ENCODE data around the gene ADH5.
"Not testable (repeated sequence)": the region's sequence is repeated elsewhere in the genome, so short reads cannot be mapped to it uniquely, and the experiment has no call there.

The ADH5 gene

DNA sequence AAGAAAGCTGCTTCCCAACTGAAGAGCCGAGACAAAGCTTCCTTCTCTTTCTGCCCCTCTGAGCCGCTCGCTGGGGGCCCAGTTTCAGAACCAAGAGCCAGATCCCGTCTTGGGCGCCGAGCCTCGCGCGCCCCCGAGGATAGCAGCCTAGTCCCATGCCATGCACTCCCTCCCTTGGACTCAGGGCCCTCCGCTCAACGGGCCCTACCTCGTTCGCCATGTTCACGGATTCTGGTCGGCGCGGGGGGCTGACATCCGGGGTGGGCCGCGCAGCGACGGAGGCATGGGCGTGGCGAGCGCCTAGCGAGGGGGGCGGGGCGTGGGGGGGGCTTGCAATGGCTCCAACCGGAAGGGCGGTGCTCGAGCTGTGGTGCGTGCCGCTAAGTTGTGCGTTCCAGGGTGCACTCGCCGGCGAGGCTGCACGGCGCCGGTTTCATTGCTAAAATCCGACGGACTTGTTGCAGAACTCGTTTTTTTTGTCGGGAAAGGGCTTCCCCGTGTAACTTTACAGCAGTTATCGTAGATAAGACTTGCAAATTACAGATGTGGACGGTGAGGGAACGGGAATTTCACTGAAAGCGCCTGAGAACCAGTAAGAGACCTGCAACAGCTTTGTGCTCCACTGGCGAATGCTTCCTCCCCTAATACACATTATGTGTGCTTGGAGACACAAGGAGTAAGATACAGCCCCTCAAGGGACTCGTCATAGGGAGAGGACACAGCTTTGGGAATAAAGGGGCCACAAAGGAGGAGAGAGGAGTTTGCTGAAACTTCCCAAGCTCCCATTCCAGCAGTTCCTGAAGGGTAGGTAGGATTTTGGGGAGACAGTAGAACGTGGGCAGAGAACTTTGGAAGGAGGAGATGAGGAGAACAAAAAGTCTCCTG is at the start of gene ADH5:
Gene ADH5, minus strand, starts transcription at position 308 of the 885 bp plus-strand sequence. Its CDS starts 88 bp downstream, at position 220.
- peak; percentile 90 for DNase-seq

DNA sequence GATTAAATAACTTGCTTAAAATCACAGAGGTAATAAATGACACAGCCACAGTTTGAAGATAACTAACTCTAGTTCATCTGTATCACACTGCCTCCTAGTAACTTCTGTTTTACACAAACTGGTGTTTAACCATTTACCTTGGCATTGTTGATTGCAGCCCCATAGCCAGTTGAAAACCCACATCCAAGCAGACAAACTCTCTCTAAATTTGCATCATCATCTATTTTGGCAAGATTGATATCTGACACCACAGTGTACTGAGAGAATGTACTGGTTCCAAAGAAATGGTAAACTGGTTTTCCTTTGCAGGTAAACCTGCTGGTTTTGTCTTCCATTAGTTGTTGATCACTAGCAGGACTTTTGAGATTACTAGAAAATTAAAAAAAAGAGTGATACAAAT is 47.7 kb upstream of the ADH5 start:
- no peak for DNase-seq

DNA sequence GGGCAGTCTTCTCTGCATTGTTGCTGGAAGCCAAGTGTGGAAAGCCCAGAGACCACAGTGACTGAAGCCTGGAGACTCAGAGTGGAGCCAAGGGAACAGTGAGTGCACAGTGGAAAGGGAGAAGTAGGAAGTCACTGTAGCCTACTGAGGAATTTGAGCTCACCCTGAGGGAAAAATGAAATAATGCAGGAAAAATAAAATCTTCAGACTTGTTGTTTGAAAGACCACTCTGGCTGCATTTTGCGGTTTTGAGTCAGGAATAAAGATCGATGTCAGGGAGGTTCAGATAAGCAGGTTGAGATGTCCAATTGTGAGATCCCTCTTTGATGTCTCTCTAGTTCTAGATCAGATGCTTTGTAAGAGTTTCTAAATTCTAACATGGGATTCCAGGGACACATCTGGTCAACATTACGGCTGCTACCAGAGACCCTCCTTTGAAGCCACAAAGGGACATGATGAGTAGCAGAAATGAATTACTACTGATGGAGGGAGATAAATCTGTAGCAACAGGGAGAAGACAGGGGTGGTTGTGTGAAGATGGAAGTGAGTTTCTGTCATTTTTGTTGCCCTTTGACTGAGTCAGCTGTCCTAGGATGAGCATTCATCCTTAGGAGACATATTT is 47.1 kb upstream of the ADH5 start:
- no peak for DNase-seq

DNA sequence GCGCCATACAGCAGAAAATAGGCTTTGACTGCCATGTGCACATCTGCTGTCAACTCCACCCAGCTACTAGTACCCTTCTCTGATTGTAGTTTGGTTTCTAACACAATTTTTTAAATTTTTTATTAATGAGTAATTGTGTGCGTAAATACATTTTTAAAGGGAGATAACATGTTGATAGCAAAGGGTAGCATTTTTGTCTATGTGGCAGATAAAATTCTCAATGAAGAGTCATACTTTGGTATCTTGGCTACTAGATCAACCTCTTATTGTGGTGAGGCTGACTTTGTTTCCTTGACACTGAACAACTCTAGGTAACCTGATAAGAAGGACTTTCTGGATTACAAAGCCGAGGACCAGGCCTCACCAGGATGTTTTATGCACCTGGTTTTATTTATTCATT is 46.0 kb upstream of the ADH5 start:
- DNase-seq: no peak

DNA sequence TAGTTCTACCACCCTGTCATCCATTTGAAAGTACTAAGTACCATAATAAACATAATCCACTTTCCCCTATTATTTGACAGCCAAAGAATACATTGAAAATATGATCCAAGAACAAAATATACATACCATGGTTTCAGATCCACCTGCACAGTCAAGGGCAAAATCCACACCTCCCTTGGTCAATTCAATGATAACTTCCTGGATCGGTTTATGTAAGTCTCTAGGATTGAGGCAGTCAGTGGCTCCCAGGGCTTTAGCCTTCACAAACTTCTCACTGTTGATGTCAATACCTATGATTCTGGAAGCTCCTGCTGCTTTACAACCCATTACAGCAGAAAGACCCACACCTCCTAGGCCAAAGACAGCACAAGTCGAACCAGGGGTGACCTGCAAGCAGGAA is 42.8 kb upstream of the ADH5 start:
- DNase-seq: no peak

DNA sequence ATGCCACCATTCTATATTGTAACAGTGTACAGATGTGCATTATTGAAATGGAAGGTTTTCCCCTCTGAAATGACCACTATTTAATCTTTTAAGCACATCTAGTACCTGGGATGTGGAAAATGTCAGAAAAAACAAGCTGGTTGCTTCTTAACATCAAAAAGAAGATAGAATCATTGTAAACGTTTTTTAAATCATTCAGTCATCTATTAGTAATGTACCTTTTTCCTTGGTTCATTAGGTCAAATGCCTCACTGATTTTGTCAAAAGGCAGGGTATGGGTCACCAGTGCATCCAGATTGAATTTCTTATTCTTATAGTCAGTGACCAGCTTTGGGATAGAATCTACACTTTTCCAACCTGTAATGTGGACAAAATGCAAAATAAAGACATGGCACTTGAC is 37.8 kb upstream of the ADH5 start:
- no peak for DNase-seq

DNA sequence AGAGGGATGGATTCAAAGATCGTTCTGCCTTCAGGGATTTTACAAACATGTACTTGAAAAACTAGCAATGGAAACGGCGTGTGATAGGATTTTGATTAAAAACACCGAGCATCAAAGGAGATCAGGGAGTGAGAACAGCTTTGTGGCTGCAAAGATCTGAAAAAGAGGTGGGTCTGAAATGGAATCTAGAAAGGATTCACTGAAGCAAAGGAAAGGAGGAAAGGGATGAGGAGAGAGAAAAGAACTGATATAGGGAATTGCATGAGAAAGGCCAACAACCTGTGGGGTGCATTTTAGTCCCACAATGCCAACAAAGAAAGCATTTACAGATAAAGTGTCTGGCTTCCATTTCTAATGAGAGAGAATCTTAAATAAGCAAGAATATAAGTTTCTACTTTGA is 32.4 kb upstream of the ADH5 start:
- no peak for DNase-seq

DNA sequence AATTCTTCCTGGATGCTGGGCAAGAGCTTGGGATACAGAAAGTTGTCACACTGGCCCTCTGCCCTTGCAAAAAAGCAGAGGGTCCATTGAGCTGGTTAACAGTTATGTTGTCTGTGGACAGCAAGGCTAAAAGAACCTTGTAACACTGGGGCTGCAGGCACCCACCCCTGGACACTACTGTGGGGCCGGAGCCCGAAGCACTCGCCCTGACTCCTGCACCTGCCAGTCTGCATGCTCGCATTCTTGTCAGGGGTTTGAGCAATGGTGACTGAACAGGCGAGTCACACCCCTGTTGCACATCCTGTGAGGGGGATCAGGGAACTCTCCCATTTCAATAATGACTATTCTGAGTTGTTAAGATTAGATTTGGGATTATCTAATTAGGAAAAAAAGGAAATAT is 31.9 kb upstream of the ADH5 start:
- no peak for DNase-seq

DNA sequence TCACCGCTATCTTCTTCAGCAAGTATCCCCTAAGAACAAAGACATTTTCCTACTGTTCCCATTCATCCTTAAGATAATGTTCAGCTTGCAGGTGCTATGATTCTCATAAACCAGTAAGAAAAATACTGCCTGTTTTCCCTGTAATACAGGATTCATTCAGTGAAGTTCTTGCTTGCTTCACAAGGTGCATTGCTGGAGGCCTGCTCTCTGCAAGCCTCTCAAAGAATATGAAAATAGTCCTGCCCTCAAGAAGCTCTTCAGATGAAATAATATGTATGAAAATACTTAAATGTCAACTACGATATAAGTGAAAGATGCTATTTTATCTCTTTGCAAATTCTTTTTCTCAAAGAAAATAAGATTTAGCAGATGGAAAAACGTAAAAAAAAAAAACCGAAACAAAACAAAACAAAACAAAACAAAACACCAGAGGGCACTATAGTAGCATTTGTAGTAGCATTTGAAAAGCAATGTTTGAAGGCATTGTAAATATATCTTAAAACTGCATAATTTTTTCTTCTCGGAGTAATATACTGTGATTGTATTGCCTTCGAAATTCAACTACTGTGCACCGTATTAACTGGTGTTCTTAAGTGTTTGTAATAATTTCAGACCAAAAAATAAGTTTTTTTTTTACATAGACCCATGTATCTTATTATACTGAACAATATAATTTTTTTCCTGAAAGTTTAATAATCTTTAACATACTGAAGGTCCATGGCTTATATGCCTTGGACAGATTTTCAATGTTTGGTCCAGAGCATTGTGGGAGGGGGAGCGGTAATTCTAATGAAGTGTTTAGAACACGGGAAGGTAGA is 29.5 kb upstream of the ADH5 start:
- DNase-seq: no peak

DNA sequence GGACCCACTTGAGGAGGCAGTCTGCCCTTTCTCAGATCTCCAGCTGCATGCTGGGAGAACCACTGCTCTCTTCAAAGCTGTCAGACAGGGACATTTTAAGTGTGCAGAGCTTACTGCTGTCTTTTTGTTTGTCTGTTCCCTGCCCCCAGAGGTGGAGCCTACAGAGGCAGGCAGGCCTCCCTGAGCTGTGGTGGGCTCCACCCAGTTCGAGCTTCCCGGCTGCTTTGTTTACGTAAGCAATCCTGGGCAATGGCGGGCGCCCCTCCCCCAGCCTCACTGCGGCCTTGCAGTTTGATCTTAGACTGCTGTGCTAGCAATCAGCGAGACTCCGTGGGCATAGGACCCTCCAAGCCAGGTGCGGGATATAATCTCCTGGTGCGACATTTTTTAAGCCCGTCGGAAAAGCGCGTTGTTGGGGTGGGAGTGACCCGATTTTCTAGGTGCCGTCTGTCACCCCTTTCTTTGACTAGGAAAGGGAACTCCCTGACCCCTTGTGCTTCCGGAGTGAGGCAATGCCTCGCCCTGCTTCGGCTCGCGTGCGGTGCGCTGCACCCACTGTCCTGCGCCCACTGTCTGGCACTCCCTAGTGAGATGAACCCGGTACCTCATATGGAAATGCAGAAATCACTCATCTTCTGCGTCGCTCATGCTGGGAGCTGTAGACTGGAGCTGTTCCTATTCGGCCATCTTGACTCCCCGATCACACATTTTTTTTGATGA is 28.7 kb upstream of the ADH5 start:
- DNase-seq: not testable (repeated sequence)

DNA sequence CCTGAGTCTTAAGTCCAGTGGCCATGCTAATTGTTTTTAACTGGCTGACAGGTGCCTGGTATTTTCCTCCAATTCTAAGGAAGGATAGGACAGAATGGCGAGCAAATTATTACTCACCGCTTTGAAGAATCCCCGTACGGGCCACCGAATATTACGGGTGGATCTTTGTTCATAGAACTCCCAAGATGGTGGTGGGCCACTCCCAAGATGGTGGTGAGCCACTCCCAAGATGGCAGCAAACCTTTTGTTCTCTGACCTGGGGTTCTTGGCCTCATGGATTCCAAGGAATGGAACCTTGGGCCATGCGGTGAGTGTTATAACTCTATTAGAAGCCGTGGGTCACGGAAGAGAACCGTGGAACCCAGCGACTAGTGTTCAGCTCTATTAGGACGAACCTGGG is 20.7 kb upstream of the ADH5 start:
- not testable (repeated sequence) for DNase-seq

DNA sequence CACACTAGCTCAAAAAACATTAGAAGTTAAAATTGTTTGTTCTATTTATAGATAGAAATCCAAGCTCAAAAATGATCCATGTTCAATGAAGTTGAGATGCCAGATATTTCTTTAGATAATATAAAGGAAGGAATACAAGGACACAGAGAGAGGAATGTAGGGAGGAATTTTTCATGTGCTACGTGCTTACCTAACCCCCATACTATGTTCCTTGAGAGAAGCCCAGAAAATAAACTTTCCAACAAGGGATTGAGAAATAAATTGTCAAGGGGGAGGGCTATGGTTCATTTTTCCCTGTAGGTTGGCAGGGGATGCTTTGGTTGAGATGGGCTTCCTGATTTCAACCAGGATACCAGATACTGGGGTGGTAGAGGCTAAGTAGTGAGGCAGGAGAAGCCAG is 15.6 kb upstream of the ADH5 start:
- no peak for DNase-seq

DNA sequence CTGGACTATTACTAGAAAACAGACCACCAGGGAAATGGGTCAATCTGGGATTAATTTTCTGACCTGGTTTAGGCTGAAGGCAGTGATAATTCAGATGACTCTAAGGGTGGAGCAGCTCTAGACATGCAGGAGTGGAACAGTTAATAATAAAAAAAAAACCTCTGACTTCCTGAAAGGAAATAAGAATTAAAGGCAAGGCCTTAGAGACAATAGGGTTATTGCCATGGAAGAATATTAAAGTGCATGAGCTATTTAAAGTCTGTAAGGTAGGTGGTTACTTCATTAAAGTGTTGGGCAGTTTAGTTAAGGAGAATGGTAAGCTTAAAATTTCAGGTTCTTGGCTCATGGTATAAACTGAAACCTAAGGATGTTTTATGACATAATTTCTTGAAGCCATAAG is 14.6 kb upstream of the ADH5 start:
- no peak for DNase-seq

DNA sequence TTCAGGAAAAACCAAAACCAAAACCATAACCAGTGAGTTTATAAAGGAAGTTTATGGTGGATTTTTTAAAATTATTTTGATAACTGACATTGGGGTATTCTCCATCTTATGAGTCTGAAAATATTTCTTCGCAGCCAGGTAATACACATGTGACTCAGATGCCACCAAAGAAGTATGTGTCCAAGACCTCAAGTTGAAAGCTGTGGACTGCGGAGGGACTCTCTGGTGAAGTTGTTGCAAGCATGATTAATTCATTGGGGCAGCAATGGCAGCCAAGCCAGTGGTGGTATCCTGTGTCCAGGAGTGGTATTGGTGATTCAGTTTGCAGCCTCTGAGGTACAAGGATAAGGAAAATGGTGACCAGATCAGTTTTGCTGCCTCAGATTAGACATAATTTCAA is 14.0 kb upstream of the ADH5 start:
- no peak for DNase-seq

DNA sequence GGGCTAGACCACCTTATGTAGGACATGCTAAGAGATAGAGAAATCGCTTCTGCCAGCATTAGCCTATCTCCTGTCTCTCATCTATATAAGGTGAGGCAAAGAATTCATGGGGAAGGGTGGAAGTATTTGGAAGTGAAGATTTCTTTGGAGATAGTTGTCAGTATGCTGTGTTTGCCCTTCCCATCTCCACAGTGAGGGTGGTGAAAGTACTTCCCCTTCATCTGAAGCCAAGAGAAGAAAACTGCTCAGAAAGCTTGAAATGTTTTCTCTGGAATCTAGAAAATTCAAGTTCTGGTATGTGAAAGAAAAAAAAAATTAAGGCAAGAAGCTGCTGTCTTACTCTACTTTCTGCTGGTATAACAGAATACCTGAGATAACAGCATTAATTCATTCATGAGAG is 12.3 kb upstream of the ADH5 start:
- DNase-seq: no peak

DNA sequence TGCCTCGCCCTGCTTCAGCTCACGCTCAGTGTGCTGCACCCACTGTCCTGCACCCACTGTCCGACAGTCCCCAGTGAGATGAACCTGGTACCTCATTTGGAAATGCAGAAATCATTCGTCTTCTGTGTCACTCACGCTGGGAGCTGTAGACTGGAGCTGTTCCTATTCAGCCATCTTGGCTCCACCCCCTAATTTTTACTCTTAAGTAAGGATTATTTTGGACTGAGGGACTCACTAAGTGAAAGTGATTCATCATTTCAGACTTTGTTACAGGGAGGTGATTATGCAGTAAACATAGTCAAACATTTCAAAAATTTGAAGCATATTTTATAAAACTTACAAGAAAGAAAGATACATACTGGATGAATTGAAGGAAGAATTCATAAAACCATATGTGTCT is 11.2 kb upstream of the ADH5 start:
- DNase-seq: not testable (repeated sequence)

DNA sequence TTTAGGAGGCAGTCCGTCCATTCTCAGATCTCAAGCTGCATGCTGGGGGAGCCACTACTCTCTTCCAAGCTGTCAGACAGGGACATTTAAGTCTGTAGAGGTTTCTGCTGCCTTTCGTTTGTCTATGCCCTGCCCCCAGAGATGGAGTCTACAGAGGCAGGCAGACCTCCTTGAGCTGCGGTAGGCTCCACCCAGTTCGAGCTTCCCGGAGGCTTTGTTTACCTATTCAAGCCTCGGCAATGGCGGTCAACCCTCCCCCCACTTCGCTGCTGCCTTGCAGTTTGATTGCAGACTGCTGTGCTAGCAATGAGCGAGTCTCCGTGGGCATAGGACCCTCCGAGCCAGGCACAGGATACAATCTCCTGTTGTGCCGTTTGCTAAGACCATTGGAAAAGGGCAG is 10.7 kb upstream of the ADH5 start:
- DNase-seq: no peak

DNA sequence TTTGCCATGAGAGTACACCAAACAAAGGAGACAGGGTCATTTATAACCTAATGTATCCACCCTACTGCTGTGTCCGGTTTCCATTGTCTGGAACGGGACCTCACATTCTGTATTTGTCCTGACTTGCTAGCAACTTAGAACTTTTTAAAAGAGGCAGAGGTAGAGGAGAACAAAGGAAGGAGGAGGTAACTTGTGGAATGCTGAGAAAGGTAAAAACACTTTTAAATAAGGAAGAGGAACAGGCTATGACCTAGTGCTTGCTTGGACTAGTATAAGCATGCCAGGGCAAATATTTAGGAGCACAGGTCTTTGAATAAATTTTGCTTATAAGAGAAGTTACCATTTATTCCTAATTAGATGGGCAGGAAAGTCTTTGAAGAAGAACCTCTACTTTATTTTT is 3.3 kb upstream of the ADH5 start:
- DNase-seq: not testable (repeated sequence)

DNA sequence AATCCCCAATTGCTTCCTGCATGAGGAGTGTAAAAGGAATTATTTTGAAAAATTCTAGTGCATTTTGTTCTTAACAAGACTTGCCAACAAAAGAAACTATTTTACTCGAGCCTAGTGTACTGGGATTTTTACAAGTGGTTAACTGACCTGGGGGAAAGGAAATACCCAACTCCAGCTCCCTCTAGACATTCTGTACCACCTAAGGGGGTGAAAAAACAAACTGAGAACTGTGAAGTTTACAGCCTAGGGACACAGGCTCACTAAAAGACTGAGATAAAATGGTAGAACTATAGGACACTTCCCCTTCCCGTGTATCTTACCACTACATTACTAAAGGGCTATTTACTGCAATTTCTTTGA is 2.6 kb upstream of the ADH5 start:
- DNase-seq: no peak

DNA sequence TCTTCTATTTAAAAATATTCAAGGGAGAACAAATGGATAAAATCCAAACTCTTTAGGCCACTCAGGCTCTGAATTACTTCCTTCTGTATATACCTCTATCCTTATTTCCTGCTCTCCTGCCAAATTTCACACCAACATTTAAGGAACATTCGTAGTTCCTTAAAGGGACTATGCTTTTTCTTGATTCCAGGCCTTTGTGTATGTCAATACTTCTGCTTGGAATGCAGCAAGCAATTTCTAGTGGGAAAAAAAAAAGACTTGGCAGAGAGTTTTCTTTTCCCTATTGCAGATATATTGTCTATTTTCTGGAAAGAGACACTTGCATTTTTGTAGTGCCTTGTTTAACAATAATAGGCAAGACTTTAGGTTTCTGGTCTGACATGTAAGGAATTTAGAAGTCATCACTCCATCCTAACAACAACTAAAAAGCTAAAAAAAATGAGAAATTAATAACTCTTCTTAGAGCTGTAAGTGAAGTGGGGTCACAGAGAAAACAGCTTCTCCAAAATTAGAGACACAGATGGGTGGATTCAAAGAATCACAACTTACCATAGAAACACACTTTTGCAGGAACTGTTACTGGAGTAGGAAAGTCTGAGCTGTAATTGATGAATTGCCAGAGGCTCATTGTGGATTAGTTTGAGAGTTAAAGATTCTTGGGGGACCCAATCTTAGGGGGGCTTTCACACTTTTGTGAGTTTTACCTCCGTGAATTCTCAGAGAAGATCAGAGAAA is 2.1 kb upstream of the ADH5 start:
- DNase-seq: no peak

DNA sequence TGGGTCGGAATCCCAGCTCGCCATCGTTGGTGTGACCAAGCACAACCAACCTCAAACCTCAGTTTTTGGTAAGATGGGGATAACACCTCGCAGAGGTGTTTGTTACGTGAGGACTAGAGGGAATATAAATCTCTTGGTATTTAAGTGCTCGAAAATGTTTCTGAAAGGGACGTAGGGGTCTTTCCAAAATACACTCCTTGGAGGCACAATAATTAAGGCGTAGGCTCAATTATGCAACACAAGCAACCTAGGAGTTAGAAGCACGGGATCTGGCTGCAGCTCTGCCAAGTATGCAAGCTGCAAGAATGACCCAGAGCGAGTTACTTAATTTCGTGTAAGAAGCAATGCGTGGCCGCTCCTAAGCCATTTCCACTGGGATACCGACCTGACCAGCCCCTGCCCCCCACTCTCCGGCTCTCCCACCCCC is 552 bp downstream of the ADH5 start:
- no peak for DNase-seq

DNA sequence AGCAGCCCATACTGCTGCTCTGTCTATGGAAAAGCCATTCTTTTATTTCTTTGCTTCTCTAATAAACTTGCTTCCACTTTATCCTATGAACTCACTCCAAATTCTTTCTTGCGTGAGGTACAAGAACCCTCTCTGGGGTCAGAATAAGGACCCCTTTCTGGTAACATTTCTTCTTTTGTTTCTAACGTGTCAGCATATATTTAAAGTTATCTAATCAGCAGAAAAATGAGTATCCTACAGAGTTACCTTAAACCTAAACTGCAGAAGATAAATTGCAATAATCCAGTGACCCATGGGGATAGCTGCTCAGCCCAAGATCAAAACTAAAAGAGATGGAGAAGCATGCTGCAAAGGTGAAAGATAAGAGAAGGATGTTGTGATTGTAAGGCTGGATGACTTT is 4.0 kb downstream of the ADH5 start:
- no peak for DNase-seq

Measured in activated CD8-positive, alpha-beta memory T cell treated with anti-CD3 and anti-CD28 coated beads, Interleukin-2, amount 50 U/mL, for 4 hours (primary cell).